HG03139 (cell line): ENCODE data around the gene PLEKHA6.

ENCODE experiments used
- ATAC-seq: cut with Tn5 transposase; IDR thresholded peaks from one replicate; pipeline ENCODE4 v1.9.1; 2021; ENCODE audit not compliant: unreplicated experiment

The PLEKHA6 gene

GRCh38 chr1:204219971-204220616 is 139.6 kb downstream of the PLEKHA6 start:
- ATAC-seq, result no peak

GRCh38 chr1:204218552-204218951 is 141.2 kb downstream of the PLEKHA6 start:
- no peak for ATAC-seq

- no peak for ATAC-seq
Observed at GRCh38 chr1:204217648-204218000, 142.1 kb downstream of the PLEKHA6 start.

- ATAC-seq, result no peak
Observed at GRCh38 chr1:204216880-204217647, 142.7 kb downstream of the PLEKHA6 start.

- ATAC-seq, result no peak
Observed at GRCh38 chr1:204216236-204216635, 143.5 kb downstream of the PLEKHA6 start.

GRCh38 chr1:204213668-204214662 is 145.8 kb downstream of the PLEKHA6 start, which contains the start of gene GOLT1A:
Gene GOLT1A, minus strand, starts transcription at chr1:204213988. Its CDS starts 82 bp downstream, at chr1:204213906.
- ATAC-seq, result peak; percentile 71

- ATAC-seq, result no peak
Observed at GRCh38 chr1:204212715-204213114, 147.0 kb downstream of the PLEKHA6 start.

GRCh38 chr1:204211046-204211445 is 148.7 kb downstream of the PLEKHA6 start:
- ATAC-seq, result no peak

GRCh38 chr1:204207136-204207616 is 152.6 kb downstream of the PLEKHA6 start:
- ATAC-seq, result no peak

GRCh38 chr1:204206121-204206520 is 153.6 kb downstream of the PLEKHA6 start:
- no peak for ATAC-seq

- no peak for ATAC-seq
Observed at GRCh38 chr1:204205486-204205885, 154.2 kb downstream of the PLEKHA6 start.

GRCh38 chr1:204204944-204205343 is 154.8 kb downstream of the PLEKHA6 start:
- no peak for ATAC-seq

- ATAC-seq, result no peak
Observed at GRCh38 chr1:204203206-204203767, 156.4 kb downstream of the PLEKHA6 start.

- ATAC-seq, result no peak
Observed at GRCh38 chr1:204202481-204202880, 157.2 kb downstream of the PLEKHA6 start.

- no peak for ATAC-seq
Observed at GRCh38 chr1:204201348-204202040, 158.2 kb downstream of the PLEKHA6 start.

- ATAC-seq, result no peak
Observed at GRCh38 chr1:204199579-204199978, 160.2 kb downstream of the PLEKHA6 start.

GRCh38 chr1:204198348-204199340 is 161.1 kb downstream of the PLEKHA6 start:
- no peak for ATAC-seq

GRCh38 chr1:204197068-204197467 is 162.7 kb downstream of the PLEKHA6 start:
- no peak for ATAC-seq
